GM19467 (cell line): ENCODE measurements around the gene NUDT14.

Experiments used
- ATAC-seq: cut with Tn5 transposase; IDR thresholded peaks from one replicate; pipeline ENCODE4 v1.9.1; 2021; ENCODE audit warnings: mild to moderate bottlenecking, moderate library complexity; ENCODE audit not compliant: unreplicated experiment

Gene NUDT14

DNA sequence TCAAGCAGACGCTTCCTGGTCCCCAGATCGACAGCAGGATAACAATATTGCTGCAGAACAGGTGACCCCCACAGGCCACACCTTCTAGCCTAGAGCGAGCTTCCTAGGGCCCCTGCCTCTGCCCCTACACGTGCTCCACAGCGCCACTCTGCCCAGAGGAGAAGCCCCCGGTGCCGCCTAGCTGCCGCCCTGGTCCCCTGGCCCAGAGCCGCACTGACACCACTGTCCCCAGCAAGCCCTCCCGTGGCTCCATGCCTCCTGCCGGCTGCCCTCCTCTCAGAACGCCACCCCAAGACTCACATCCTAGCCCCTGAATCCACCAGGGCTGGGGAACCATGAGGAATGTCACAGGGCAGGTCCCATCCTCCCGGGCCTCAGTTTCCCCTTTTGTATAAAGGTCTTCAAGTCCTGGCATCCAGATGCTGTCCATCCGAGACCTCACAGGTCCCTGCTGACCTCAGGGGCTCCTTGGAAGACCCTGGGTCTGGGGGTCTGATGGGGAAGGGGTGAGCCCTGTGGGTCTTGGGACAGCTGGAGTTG is 43.6 kb downstream of the NUDT14 start:
- no peak for ATAC-seq

DNA sequence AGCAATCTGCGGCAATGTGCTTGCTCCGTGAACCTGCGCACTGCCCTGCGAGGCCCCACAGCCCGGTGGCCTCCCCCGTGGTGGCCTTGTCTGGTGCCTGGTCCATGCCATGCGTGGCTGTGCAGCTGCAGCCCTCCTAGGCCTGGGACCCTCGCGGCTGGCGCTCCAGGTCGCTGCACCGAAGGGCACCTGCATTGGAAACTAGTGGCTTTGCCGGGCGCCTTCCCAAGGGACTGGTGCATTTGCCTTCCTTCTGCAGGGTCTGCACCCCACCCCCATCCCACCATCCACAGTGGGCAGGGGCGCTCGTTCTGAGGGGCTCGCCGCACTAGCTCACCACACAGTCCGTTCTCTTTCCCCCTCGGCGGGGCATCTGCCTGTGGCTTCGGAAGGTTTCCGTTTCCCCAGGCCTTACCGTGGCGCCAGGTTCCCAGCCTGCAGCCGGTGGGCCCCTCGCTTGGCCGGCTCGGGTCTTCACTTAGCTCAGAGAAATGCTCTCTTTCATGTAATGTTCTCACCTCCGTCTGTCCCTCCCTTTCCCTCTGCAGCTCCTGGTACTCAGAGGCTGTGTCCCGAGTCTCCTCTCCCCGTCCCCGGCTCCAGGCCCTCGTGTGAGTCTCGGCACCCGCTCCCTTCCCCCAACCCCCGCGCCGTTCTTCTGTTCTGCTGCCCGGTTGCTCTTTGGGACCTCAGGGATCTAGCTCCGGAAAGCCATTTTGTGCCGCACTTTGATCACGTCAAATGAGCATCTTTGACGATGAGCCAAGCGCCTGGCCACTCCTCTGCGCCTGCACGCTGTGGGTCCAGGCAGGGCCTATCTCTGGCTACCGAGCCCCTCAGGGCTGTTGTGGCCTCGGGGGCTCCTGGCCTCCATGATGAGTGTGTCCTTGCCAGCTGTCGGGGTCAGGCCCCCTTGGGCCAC is 44.5 kb downstream of the NUDT14 start:
- ATAC-seq, result no peak

DNA sequence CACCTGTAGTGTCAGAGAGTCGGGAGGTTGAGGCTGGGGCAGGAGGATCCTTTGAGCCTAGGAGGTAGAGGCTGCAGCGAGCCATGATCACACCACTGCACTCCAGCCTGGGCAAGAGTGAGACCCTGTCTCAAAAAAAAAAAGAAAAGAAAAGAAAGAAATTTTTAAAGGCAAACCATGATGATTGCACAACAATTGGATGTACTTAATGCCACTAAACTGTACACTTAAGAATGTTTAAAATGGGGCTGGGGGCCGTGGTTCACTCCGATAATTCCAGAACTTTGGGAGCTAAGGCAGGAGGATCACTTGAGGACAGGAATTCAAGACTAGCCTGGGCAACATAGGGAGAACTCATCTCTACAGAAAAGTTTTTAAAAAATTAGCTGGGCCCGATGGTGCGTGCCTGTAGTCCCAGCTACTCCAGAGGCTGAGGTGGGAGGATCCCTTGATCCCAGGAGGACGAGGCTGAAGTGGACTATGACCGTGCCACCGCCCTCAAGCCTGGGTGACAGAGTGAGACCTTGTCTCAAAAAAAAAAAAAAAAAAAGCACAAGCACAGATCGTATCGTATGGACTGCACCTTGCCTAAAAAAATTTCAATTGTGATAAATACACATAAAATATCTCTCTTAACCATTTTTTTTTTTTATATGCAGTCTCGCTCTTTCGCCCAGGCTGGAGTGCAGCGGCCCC is 45.3 kb downstream of the NUDT14 start:
- no peak for ATAC-seq

DNA sequence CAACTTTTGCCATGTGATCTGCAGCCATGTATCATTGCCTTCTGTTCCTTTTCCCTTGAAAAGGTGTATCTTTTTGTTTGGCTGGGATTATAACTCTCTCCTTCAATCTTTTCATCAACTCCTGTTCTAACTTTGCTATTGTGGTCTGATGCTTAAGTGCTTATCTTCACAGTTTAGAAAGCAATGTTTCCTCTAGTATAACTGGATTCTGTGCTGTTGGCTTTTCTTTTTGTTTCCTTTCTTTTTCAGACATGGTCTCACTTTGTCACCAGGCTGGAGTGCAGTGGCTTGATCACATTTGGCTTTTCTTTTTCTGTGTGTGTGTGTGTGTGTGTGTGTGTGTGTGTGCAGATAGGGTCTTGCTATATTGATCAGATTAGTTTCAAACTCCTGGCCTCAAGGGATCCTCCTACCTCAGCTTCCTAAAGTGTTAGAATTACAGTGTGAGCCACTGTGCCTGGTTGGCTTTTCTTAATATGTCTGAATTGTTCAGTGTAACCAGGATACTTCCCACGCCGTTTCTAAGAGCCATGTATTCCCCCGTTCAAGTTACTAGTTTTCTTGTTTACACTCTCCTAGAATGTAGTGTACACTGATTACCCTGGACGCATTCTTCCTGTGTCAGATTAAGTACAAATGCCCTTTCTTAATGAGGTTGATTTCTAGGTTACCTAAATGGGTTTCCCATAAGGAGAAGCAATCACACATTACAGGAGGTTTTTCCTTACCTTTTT is 48.0 kb downstream of the NUDT14 start:
- ATAC-seq, result no peak

DNA sequence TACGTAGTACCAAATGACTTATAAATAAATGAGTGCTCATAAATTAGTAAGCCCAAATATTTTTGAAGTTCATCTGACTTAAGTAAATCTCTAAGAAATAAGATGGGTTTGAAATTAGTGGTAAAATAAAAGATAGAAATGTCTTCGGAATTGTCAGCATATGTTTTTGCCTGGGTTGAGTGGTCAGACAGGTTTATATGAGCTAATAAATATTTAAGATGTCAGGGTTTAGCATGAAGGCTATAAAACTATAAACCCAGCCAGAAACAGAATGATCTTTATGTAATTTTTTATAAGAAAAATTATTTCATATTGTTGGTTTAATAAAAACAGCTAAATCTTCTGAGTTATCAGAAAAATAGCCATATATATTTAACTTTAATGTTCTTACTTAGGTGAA is 49.9 kb downstream of the NUDT14 start:
- no peak for ATAC-seq

DNA sequence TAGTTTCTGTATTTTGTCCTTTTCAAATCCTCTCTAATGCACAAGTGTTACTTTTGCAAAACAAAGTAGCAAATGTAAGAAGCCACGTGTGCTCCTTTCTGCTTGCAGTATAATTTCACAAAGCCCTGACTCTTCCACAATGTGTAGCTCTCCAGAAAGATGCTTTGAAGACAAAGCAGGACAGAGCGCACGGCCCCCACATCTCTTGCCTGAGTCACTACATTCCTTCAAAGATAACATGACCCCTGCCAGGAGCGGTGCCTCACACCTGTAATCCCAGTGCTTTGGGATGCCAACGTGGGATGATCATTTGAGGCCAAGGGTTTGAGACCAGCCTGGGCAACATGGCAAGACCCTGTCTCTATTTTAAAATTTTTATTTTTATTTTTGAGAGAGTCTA is 53.1 kb downstream of the NUDT14 start:
- no peak for ATAC-seq

DNA sequence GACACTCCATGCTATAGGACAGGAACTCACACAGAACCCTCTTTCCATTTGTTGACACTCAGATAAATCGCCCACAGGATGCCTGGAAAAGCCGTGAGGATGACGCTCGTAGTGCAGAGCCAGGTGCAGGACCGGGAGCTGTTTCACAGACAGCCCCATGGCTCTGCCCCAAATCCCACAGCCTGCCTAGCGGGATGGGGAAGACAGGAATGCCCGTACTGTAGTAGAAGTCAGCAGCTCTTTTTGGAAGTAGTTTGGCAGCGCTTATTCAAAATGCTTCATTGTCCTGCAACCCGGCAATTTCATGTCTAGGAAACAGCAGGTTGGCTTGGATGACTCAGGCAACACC is 54.2 kb downstream of the NUDT14 start:
- no peak for ATAC-seq

DNA sequence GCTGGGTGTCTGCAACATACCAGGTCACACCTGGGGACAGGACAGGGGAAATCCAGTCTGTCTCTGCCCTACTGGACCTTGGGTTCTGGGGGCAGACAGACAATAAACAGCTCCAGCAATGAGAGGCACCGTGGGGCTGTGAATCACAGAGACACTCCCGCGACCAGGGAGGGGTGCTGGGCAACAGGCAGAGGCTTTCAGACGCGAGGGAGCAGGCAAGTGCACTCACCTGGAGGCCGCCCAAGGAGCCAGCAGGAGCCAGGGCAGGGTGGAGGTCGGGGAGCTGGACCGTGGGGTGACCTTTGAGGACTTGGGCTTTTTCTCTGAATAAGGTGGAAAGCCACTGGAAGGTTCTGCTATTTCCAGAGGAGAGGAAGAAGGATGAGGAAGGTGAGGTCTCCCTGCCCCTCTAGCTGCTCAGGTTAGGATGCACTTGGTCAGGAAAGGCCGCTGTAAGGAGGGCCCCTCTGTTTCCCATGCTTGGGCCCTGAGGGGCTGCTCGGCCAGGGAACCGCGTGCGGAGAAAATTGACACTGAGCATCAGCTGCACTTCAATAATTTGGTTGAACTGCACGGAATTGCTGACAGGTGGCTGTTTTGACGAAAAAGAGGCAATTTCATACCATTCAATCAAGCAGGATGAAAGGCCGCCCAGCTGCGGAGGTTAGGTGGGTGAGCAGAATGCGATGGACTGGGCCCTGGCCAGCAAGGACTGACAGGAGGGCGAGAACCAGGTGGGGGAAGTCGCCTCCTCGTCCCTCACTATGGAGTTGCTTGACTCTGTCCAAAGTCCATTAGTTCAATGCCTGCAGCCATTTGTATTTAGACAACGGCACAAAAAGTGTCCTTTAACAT is 54.8 kb downstream of the NUDT14 start:
- ATAC-seq, result no peak

DNA sequence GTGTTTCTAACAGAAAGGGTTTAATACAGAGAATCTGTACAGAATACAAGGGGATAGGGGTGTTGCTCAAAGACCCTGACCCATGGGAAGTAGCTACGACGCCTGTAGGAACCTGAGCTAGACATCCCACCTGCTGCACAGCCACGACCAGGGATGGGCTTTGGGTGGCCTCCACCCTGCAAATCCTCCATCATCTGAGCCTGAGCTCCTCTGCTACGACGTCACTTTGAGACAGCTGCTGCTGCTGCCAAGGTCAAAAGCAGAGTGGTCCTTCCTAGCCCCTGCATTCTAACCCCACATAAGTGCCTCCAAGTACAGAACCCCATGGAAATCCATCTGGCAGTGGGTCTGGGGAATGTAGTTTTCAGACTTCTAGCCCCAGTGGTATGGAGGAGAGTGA is 56.3 kb downstream of the NUDT14 start:
- ATAC-seq, result no peak

DNA sequence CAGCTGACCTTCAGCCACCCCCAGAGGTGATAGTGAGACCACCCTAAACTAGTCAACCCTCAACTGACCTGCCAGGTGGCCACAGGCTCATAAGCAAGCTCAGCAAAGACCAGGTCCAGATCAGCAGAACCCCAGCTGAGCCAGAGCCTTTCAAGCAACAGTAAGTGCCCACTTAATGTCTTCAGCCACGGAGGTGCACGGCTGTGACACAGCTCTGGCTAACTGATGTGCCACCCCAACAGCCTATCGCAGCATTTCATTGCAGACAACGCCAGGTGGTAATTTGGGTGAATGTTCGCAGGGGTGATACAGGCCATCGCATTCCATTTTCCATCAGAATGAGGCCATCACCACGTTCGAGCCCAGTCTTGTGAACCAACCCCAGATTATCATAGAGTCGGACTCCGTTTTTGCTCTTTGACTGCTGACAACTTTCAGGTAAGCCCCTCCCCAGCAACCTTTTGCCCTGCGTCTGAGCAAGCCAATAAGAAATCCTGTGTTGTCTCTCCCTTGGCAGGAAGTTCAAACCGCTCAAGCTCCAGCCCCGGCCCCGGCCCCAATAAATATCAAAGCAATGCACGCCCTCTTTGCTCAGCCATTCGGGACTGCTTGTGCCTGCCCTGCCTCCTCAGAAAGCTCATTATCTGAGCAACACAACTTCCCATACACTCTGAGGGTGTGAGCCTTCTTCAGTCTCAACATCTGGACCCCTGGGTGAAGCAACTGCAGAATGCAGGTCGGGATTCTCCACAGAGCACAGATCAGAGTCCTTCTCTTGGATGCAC is 56.9 kb downstream of the NUDT14 start:
- no peak for ATAC-seq

DNA sequence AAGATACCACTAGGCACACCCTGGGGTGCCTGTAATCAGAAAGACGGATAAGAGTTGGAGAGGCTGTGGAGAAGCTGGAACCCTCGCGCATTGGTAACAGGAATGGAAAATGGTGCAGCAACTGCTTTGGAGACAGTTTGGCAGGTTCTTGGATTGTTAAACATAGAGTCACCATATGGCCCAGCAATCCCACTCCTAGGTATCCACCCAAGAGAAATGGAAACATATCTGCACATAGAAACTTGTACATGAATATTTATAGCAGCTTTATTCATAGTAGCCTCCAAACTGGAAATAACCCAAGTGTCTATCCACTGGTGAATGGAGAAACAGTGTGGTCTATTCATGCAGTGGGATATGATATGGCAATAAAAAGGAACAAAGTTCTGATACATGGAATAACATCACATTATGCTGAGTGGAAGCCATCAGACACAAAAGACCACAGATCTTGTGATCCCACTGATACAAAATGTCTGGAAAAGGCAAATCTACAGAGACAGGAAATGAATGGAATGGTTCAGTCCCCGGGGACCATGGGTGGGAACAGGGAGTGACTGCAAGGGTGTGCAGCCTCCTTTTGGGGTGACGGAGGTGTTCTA is 57.9 kb downstream of the NUDT14 start:
- ATAC-seq, result no peak
